Ovary (tissue), 3 donors: ENCODE results near the gene ZDHHC19.

Experiments
- EP300 ChIP-seq: sonication (generic); formaldehyde crosslinking; IDR thresholded peaks from one replicate; pipeline ENCODE4 v1.6.1; 2017; ENCODE audit warnings: antibody characterized with exemption
- POLR2A ChIP-seq: fragments of 450-650 bp; IDR thresholded peaks from one replicate; pipeline ENCODE4 v1.6.1; 2017; ENCODE audit warnings: antibody characterized with exemption, mild to moderate bottlenecking, moderate library complexity
- TF ChIP-seq, protein P1 (sequence below), 3 donors: fragments of 450-650 bp in 2 of 3; fragments of 200-600 bp in 1 of 3; IDR thresholded peaks; one replicate each; pipeline versions ENCODE4 v1.5.1 to v1.8.0; 2016 to 2022; ENCODE audit warnings: antibody characterized with exemption in 3 of 3, mild to moderate bottlenecking in 1 of 3
- donor health status: DM: no; HTN: no; CAD: no.

DNA sequence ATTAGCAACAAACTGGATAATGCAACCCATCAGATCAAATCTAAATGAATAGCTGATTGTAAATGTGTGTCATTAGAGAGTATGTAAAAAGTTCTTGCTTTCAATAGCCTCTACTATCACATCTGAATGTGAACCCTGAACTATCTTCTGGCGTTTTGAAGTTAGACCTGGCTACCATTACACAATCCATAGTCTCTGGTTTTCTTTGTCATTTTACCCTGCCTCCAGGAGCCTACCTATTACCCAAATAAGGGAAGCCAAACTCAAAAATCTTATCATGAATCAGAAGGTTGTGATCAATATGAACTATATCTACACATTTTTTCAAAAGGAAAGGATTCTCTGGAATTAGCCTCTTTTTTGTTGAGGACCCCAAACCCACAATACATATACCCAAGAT is 44.6 kb upstream of the ZDHHC19 start:
- TF ChIP-seq, protein P1, sequence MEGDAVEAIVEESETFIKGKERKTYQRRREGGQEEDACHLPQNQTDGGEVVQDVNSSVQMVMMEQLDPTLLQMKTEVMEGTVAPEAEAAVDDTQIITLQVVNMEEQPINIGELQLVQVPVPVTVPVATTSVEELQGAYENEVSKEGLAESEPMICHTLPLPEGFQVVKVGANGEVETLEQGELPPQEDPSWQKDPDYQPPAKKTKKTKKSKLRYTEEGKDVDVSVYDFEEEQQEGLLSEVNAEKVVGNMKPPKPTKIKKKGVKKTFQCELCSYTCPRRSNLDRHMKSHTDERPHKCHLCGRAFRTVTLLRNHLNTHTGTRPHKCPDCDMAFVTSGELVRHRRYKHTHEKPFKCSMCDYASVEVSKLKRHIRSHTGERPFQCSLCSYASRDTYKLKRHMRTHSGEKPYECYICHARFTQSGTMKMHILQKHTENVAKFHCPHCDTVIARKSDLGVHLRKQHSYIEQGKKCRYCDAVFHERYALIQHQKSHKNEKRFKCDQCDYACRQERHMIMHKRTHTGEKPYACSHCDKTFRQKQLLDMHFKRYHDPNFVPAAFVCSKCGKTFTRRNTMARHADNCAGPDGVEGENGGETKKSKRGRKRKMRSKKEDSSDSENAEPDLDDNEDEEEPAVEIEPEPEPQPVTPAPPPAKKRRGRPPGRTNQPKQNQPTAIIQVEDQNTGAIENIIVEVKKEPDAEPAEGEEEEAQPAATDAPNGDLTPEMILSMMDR (IDR thresholded peaks at IDR 0.05): no peak
- TF ChIP-seq EP300 (no peak), POLR2A (no peak)
